ENCODE data around the gene RIMS1.

RIMS1 gene

DNA sequence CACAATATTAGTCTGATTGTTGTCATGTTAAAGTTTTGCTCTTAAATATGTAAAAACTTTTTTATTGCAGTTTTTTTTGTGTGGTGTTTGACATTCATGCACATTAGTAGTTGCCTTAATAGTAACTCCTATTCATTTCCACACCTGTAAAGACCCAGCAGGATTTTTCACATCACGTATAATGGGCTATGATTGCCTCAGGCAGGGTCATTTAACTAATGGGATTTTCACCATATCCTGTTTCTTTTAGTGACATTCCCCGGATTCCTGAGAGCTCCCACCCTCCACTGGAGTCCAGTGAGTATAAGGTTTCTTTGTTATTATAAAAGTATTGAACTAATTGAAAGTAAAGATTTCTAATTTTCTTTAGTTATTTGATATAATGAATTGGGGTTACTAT is 359.2 kb downstream of the RIMS1 start:
- ATAC-seq, result no peak
- TF ChIP-seq ISL1 (CRISPR knock-in tag; IDR thresholded peaks at IDR 0.05) (peak; percentile 52), PPARA (CRISPR knock-in tag; IDR thresholded peaks at IDR 0.05; ENCODE audit: borderline replicate concordance) (no peak)

DNA sequence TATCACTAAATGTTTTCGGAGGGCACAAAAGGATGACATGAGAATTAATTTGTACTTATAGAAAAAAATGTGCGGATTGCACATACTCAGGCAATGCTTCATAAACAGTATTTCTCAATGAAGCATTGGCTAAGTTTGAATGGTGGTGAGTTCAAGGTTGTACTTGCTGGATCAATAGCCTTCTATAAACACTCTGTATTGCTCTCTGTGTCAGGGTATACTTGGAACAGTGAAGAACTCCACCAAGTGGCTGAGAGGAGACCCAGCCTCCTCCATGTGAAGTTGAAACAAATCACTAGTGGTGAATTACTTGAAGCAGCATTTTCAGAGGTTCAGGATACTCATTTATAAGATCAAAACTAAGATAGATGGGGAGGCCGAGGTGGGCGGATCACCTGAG is 360.6 kb downstream of the RIMS1 start:
- ATAC-seq, result peak; percentile 40; the same call in 1 of the 3 replicates
- TF ChIP-seq BACH2 (CRISPR knock-in tag; IDR thresholded peaks at IDR 0.05; ENCODE audit: borderline replicate concordance) (no peak), ZFP30 (CRISPR knock-in tag; IDR thresholded peaks at IDR 0.05) (no peak), ESRRG (CRISPR knock-in tag; IDR thresholded peaks at IDR 0.05) (no peak), GLIS3 (CRISPR knock-in tag; IDR thresholded peaks at IDR 0.05) (no peak), CSDC2 (CRISPR knock-in tag; IDR thresholded peaks at IDR 0.05) (no peak), ZNF8 (CRISPR knock-in tag; IDR thresholded peaks at IDR 0.05) (no peak), TCF4 (CRISPR knock-in tag; IDR thresholded peaks at IDR 0.05; ENCODE audit: borderline replicate concordance) (no peak), OSR1 (CRISPR knock-in tag; IDR thresholded peaks at IDR 0.05) (no peak), TSHZ2 (CRISPR knock-in tag; IDR thresholded peaks at IDR 0.05) (no peak), ISL1 (CRISPR knock-in tag; IDR thresholded peaks at IDR 0.05) (no peak), RARB (CRISPR knock-in tag; IDR thresholded peaks at IDR 0.05) (no peak), PPARA (CRISPR knock-in tag; IDR thresholded peaks at IDR 0.05; ENCODE audit: borderline replicate concordance) (no peak), ZFP3 (CRISPR knock-in tag; IDR thresholded peaks at IDR 0.05) (no peak), SNAI2 (CRISPR knock-in tag; IDR thresholded peaks at IDR 0.05) (no peak), ARNTL (CRISPR knock-in tag; IDR thresholded peaks at IDR 0.05; ENCODE audit: borderline replicate concordance, low read depth) (no peak)
- TF ChIP-seq, protein P1, sequence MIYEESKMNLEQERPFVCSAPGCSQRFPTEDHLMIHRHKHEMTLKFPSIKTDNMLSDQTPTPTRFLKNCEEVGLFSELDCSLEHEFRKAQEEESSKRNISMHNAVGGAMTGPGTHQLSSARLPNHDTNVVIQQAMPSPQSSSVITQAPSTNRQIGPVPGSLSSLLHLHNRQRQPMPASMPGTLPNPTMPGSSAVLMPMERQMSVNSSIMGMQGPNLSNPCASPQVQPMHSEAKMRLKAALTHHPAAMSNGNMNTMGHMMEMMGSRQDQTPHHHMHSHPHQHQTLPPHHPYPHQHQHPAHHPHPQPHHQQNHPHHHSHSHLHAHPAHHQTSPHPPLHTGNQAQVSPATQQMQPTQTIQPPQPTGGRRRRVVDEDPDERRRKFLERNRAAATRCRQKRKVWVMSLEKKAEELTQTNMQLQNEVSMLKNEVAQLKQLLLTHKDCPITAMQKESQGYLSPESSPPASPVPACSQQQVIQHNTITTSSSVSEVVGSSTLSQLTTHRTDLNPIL (CRISPR knock-in tag; IDR thresholded peaks at IDR 0.05; ENCODE audit: low read depth), result no peak
- TF ChIP-seq, protein P2, sequence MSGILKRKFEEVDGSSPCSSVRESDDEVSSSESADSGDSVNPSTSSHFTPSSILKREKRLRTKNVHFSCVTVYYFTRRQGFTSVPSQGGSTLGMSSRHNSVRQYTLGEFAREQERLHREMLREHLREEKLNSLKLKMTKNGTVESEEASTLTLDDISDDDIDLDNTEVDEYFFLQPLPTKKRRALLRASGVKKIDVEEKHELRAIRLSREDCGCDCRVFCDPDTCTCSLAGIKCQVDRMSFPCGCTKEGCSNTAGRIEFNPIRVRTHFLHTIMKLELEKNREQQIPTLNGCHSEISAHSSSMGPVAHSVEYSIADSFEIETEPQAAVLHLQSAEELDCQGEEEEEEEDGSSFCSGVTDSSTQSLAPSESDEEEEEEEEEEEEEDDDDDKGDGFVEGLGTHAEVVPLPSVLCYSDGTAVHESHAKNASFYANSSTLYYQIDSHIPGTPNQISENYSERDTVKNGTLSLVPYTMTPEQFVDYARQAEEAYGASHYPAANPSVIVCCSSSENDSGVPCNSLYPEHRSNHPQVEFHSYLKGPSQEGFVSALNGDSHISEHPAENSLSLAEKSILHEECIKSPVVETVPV (CRISPR knock-in tag; IDR thresholded peaks at IDR 0.05), result no peak
- TF ChIP-seq, protein P3, sequence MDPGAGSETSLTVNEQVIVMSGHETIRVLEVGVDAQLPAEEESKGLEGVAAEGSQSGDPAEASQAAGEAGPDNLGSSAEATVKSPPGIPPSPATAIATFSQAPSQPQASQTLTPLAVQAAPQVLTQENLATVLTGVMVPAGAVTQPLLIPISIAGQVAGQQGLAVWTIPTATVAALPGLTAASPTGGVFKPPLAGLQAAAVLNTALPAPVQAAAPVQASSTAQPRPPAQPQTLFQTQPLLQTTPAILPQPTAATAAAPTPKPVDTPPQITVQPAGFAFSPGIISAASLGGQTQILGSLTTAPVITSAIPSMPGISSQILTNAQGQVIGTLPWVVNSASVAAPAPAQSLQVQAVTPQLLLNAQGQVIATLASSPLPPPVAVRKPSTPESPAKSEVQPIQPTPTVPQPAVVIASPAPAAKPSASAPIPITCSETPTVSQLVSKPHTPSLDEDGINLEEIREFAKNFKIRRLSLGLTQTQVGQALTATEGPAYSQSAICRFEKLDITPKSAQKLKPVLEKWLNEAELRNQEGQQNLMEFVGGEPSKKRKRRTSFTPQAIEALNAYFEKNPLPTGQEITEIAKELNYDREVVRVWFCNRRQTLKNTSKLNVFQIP (CRISPR knock-in tag; IDR thresholded peaks at IDR 0.05; ENCODE audit: borderline replicate concordance, low read depth), result no peak
- TF ChIP-seq, protein P4, sequence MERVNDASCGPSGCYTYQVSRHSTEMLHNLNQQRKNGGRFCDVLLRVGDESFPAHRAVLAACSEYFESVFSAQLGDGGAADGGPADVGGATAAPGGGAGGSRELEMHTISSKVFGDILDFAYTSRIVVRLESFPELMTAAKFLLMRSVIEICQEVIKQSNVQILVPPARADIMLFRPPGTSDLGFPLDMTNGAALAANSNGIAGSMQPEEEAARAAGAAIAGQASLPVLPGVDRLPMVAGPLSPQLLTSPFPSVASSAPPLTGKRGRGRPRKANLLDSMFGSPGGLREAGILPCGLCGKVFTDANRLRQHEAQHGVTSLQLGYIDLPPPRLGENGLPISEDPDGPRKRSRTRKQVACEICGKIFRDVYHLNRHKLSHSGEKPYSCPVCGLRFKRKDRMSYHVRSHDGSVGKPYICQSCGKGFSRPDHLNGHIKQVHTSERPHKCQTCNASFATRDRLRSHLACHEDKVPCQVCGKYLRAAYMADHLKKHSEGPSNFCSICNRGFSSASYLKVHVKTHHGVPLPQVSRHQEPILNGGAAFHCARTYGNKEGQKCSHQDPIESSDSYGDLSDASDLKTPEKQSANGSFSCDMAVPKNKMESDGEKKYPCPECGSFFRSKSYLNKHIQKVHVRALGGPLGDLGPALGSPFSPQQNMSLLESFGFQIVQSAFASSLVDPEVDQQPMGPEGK (CRISPR knock-in tag; IDR thresholded peaks at IDR 0.05; ENCODE audit: borderline replicate concordance), result no peak

DNA sequence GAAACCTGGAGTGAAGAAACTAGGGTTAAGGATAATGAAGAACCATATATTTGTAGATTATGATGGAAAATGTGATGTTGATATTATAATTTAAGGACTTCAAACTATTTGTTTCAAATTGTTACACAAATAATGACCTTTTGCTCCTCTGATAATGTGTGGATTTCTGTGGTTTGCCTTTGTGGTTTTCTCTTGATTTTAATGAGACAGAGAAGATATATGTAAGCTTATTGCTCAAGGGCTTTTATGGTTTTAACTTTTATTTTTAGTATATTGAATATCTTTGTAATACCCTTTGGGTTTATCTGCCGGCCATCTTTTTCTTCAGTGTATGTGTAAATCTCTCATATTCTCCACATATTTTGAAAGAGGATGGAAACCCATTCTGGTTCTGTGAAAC is 362.3 kb downstream of the RIMS1 start:
- no peak for ATAC-seq
- TF ChIP-seq GLIS3 (CRISPR knock-in tag; IDR thresholded peaks at IDR 0.05) (no peak), ESRRG (CRISPR knock-in tag; IDR thresholded peaks at IDR 0.05) (no peak), PPARA (CRISPR knock-in tag; IDR thresholded peaks at IDR 0.05; ENCODE audit: borderline replicate concordance) (no peak), ZC3H10 (CRISPR knock-in tag; IDR thresholded peaks at IDR 0.05) (no peak), ISL1 (CRISPR knock-in tag; IDR thresholded peaks at IDR 0.05) (no peak), TCF4 (CRISPR knock-in tag; IDR thresholded peaks at IDR 0.05; ENCODE audit: borderline replicate concordance) (no peak), ZNF8 (CRISPR knock-in tag; IDR thresholded peaks at IDR 0.05) (no peak), TOX (CRISPR knock-in tag; IDR thresholded peaks at IDR 0.05; ENCODE audit: borderline replicate concordance) (no peak), BACH2 (CRISPR knock-in tag; IDR thresholded peaks at IDR 0.05; ENCODE audit: borderline replicate concordance) (no peak)
